NB4 (cell line): ENCODE measurements around the gene FSIP2.

Source experiments
- CTCF ChIP-seq: IDR thresholded peaks from one replicate; pipeline ENCODE4 v1.5.1; 2012; ENCODE audit warnings: low read depth, low read length
- MYC ChIP-seq: IDR thresholded peaks from 2 replicates; pipeline ENCODE4 v1.6.1; 2011; ENCODE audit warnings: low read depth, low read length
- POLR2A ChIP-seq: IDR thresholded peaks from 2 replicates; pipeline ENCODE4 v1.6.1; 2011; ENCODE audit warnings: mild to moderate bottlenecking; ENCODE audit not compliant: insufficient read length; ENCODE audit errors: extremely low read depth

DNA sequence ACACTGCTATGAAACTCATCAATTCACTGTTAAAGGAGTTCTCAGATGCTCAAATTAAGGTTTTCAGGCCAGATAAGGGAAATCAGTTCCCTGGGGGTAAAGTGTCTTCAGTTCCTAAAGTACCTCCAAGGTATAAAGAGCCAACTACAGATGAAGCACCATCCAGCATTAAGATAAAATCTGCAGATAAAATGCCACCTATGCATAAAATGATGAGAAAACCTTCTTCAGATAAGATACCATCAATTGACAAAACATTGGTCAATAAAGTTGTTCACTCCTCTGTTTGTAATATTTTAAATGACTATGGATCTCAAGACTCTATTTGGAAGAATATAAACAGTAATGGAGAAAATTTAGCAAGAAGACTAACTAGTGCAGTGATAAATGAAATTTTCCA lies 68.2 kb downstream of the FSIP2 start:
- no peak for TF ChIP-seq POLR2A
- no peak for TF ChIP-seq CTCF
- TF ChIP-seq MYC: no peak
